Stimulated activated CD4-positive, alpha-beta T cell treated with anti-CD3 and anti-CD28 coated beads, Interleukin-4, amount 100 ng/mL, for 48 hours (primary cell): ENCODE measurements around the gene FAM149B1.
"Not testable (repeated sequence)": the region's sequence is repeated elsewhere in the genome, so short reads cannot be mapped to it uniquely, and the experiment has no call there.

Source experiments
- DNase-seq, 2 donors: peaks; one replicate each; pipeline ENCODE4 v3.0.0-alpha.2; 2020; ENCODE audit warnings: low read depth in 2 of 2

FAM149B1 gene

DNA sequence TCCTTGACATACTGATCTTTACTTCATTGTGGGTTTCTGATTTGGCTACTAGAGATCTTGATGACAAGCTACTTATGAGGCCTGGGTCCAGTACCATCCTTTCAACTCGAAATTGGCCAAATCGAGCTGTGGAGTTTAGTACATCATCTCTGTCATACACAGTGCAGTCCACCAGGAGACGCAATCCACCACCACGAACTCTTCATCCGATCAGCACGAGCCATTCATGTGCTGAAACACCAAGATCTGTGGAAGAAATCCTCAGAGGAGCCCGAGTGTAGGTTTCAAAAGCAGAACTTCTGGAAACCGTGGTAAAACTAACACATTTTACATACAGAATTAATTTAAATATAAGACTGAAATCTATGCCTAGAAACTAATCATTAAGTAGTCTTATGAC is 65.0 kb downstream of the FAM149B1 start:
- no peak for DNase-seq

DNA sequence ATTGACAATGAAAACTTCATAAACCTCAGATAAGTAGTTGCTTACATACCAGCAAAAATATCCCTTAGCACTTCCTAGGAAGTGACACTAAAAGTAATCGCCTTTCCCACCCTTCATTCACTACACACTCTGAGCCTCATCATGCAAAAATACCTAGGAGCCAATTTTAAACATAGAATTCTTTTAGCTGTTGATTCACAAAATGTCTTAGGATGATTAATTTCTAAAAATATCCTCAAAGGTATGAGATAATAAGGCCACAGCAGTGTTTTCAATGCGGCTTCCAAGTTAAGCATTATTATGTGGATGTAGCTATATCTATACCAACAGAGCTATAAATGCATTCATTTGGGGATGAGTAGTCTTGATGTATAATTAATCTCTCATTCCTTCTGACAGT is 66.0 kb downstream of the FAM149B1 start:
- no peak for DNase-seq

DNA sequence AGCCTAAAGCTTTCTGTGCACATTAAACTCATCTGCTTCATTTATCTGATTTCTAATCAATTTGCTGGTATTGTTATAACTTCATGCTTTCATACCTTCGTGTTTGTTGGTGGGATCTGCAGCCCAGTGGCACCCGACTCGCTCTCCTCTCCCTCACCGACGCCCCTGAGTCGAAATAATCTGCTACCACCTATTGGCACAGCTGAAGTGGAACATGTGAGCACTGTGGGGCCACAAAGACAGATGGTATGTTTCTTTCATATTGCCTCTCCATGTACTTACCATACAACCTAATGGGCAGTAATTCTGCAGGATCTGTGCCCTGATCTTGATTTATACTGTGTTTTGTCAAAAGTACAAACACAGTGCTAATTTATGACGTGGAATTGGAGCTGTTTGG is 66.8 kb downstream of the FAM149B1 start:
- no peak for DNase-seq

DNA sequence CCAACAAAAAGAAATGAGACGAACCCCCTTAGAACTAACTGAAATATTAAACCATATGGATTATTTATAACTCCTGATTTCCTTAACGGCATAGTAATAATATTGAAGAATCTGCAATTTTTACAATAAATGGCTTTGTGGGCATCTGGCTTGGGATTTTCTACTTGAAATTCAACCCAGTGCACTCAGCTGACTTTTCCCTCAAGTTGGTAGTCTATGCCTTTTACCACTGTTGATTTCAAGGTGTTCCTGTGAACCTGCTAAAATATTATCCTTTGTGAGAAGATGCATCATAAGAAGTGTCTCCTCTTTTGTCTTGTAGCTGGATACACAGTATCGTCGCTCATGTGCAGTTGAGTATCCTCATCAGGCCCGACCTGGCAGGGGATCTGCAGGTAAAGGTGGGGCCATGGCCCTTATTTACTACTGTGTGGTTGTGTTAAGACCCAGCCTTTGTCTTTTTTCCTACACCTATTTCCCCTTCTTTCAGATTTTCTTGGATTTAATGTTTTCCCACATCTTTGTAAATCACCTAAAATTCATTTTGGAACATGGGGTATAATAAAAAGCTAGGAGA is 71.2 kb downstream of the FAM149B1 start:
- no peak for DNase-seq

DNA sequence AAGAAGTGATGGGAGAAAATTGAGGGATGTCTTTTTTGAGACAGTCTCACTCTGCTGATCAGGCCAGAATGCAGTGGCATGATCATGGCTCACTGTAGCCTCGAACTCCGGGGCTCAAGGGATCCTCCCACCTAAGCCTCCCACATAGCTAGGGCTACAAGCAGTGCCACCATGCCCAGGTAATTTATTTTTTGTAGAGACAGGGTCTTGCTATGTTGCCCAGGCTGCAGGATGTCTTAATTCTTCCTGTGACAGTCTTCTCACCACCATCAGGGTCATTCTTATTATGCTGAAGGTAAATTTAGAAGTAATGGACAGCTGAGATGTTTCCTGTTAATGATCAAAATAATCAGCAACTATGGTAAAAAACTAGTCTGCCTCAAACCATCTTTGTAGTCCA is 72.0 kb downstream of the FAM149B1 start:
- no peak for DNase-seq

DNA sequence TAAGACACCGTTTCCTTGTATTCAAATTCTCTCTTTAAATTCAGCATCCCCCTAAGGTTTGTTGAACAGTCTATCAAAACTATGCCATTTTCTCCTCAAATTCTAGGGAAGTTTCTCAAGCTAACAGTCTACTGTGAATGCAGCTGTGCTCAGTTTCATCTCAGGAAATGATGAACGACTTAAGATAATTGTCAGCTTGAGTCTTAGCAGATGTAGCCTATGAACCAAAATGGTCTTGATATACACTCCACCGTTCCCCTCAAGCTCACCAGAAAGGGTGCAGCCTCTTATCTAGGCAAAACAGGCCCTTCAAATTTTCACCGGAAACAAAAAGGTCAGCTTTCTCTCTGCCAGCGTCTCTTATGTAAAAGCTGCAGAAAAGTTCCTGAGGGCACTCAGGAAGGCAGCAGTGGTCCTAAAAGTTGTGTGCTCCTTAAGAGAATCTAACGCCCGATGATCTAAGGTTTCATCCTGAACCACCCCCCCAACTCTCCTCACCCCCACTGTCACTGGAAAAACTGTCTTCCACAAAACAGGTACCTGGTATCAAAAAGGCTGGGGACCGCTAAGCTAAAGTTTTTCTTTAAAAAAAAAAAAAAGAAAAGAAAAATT is 77.1 kb downstream of the FAM149B1 start:
- no peak for DNase-seq

DNA sequence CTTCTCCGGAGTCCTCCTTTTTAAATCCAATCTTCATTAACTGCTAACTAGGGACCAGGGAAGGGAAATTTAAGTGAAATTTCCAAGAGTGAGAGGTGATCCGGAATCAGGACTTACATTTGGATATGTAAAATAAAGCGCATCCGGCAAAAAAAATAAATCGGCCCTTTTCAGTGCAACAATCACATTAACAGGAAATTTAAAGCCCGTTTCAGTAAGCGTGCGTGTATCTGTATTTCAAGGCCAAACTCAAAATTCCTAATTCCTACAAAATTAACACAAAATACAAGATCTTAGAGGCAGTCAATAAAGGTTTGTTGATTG is 78.4 kb downstream of the FAM149B1 start:
- no peak for DNase-seq

DNA sequence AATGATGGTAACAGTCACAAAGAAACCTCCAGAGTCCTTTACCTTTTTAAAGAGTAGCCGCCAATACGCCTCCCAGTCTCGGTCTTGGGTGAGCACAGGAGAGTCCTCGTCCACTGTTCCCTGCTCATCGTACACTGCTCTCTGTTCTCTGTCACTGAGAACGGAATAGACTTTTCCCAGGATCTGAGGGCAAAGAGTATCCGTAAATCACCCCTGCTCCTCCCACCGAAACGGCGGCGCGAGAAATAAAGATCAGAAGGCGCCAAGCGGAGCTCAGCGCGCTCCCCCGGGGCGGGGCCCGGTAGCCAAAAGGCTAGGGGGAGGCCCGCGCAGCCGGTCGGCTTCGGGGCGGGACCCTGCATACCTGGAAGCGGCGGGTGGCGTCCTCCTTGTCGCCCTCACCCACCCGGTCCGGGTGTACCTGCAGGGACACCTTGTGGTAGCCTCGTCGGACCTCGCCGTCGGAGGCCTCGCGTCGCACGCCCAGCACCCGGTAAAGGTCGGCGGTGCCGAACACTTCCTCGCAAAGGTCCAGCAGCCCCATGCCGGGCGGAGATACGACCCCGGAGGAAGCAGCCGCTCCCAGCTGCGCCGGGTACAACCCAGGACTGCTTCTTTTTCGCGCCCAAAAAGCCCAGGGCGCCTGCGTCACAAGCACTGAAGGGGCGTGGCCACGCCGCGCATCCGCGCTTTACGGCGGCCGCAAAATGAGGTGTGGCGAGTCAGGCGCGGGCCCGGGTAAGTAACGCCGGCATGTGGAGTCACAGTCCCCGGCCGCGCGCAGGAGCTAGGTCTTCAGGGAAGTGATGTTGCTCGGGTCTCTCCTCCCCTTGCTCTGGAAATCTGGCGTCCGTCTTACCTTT is 79.0 kb downstream of the FAM149B1 start, which contains the start of gene DNAJC9:
TSS of gene DNAJC9 (minus strand) at position 610 of the 863 bp plus-strand sequence. CDS start at position 544, 66 bp downstream.
- peak; percentile 96 to 98 for DNase-seq

DNA sequence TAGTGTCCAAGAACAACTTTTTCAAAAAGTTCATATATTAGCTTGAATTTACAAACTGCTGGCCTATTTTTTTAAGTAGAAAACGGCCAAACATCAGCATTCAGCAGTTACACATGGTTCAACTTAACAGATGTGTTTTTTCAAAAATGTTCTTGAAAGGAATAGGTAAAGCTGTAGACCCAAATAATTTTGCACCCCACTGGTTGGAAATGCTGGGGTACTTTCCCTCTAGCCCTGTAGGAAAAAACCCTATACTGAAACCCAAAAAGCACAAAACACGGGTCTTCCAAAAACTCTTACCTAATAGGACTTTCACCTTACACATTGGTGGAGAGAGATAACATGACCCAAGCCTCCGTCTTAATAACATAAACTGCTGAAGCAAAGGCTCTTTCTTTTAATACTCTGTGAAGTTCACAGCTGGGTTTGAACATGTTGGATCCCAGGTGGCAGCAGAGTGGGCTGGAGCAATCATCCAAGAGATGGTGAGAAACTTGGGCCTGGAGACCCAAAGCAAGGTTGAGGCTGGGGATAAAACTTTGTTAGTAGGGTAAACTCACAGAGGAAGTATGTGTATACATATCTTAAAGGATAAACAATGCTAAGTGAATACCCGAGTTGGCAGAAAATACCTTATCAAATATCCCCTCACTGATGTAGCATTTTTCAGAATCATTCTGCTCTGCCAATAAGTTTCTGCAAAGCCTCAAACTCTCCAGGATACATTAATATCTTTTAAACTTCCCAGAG is 79.8 kb downstream of the FAM149B1 start:
- DNase-seq, result no peak

DNA sequence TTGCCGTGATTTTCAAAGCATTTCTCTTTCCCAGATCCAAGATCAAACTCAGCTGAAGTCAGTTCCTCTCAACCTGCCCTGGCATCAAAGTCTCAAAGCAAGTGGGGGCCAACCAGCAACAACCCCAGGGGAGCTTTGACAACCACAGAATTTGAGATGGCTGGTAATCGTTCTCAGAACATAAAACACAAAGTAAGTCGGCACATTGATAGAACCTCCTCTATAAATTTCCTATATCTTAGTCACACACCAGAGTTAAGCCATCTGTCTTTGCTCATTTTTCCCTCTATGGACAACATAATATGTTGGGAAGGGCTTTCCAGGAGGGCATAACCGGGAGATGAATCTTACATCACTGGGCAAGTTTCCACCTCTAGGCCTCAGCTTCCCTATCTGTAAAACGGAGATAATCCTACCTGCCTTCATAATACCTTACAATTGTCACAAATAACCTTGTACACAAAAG is 80.4 kb downstream of the FAM149B1 start:
- no peak for DNase-seq

DNA sequence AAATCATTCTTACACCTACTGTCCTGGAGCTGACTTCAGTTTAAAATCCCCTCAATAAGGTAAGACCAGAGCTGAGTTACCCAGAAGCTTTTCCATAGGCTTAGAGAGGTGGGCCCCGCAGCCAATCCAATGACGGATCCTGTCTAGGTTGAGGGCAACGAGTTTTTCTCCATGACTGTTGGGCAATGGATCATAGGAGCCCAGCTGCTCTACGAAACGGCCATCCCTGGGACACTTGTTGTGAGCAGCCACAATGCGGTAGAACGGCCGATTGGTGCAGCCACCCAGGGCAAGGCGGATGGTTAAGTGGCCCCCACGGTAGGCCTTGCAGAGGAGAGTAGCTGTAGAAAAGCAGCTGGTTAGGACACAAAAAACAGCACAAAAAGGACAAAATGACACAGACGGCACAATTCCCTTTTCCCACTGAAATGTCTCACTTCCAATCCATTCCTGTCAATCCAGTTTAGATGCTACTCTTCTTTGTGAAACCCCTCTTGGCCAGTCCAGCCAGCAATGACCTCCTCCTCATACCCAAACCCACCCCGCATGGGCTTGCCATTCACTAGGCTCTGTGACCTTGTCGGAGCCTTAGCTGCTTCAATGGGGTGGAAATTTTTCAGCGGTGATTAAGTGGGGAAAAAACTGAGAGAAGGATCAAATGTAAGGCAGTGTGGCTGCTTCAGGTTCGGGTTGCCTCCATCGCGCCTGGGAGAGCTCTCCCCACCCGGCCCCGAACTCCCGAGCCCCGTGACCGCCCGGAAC is 83.9 kb downstream of the FAM149B1 start:
- no peak for DNase-seq

DNA sequence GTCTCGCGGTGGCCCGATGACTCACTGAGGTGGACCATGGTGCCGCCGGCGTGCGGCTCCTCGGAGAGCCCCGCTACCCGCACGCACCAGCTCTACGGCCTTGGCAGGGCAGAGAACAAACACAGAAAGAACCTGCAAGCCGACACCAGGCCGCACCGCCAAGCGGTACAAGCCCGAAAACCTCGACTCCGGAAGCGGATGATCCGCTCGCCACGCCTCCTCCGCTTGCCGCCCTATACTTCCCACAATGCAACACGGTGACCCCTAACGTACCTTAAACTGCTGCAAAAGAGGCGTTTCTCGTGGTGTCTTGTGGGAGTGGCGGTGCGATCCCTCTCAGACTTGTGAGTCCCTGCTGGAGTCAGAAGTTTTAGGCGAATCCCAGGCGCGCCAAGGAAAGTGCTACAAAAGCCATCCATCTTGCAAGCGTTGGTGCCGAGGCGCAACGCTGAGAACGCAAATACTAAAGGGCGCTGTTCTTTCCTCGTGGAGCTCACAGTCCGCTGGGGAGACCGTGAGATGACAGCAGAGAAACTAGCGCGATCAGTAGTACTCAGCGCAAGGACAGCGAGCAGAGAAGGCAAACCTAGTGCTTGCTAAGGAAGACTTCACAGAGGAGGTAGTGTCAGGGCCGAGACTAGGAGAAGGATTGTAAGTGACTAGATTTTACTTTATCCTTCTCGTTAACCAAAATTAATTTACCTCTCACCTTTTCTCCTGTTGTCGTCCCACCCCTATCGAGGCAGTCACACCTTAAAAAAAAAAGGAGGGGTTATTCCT is 84.7 kb downstream of the FAM149B1 start, which contains the start of gene MRPS16:
TSS of gene MRPS16 (minus strand) at position 200 of the 780 bp plus-strand sequence. CDS start at position 38, 162 bp downstream.
- DNase-seq, result peak; percentile 78 to 89

DNA sequence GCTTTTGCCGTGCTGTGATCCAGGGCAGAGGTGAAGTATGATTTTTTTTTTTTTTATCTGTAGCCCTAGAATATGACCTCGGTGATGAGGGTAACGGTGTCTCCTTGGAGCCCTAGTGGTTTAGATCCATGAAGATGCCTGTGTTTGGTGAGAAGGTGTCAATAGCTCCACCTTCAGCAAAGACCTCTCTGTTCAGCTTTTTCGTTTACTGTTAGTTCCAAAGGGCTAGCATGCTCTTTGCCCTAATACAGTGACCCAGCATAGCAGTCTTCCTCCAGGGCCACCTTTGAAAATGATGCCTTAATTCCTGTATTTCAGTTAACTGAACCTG is 85.3 kb downstream of the FAM149B1 start:
- DNase-seq, result no peak

DNA sequence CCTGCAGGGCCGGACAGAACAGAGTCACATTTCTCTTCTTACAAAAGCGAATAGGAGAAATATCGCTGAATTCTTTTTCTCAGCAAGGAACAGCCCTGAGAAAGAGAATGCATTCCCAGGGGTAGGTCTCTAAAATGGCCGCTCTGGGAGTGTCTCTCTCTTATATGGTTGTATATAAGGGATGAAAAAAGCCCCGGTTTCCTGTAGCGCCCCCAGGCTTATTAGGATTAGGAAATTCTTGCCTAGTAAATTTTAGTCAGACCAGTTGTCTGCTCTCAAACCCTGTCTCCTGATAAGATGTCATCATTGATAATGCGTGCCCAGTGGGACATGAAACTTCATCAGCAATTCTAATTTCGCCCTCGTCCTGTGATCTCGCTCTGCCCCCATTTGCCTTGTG is 90.7 kb downstream of the FAM149B1 start:
- not testable (repeated sequence) for DNase-seq

DNA sequence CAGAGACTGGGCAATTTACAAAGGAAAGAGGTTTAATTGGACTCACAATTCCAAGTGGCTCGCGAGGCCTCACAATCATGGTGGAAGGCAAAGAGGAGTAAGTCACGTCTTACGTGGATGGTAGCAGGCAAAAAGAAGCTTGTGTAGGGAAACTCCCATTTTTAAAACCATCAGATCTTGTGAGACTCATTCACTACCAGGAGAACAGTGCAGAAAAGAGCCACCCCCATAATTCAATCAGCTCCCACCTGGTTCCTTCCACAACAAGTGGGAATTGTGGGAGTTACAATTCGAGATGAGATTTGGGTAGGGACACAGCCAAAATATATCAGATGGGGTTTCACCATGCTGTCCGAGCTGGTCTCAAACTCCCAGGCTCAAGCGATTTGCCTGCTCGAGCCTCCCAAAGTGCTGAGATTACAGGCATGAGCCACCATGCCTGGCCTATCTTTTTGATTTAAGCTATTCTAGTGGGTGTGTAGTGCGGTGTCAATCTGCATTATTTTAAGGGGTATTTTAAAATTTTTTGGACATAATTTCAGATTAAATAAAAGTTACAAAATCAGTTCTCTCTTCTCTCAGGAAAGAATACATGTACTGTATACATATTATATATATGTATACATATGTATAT is 93.6 kb downstream of the FAM149B1 start:
- DNase-seq, result no peak

DNA sequence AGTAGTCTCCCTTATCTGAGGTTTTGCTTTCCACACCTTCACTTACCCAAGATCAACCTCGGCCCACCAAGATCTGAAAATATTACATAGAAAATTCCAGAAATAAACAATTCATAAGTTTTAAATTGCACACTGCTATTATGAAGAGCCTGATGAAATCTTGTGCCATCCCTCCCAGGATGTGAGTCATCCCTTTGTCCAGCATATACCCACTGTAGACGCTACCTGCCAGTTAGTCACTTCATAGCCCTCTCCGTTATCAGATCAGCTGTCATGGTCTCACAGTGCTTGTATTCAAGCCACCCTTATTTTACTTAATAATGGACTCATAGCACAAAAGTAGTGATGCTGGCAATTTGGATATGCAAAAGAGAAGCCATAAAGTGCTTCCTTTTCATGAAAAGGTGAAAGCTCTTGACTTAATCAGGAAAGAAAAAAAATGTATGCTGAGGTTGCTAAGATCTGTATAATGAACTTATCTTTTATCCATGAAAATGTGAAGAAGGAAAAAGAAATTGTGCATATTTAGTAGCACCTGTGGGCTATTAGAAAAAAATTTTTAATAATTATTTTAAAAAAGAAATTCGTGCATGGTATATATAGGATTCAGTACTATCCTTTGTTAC is 94.3 kb downstream of the FAM149B1 start:
- no peak for DNase-seq

DNA sequence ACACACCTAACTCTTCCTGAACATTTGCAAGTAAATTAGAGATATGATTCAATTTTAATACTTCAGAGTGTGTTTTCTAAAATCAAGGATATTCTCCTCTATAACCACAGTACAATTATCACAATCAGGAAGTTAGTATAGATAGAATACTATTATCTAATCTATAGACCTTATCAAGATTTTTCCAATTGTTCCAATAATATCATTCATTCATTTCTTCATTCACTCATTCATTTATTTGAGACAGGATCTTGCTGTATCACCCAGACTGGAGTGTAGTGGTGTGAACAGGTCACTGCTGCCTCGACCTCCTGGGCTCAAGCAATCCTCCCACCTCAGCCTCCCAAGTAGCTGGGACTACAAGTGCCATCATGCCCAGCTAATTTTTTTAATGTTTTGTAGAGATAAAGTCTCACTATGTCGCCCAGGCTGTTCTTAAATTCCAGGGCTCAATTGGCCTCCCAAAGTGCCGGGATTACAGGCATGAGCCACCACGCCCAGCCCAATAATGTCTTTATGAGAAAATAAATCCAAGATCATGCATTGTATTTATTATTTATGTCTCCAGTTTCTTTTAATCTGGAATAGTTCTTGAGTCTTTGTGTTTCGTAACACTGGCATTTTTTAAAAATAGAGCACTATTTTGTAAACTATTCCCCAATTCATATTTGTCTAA is 95.1 kb downstream of the FAM149B1 start:
- no peak for DNase-seq

DNA sequence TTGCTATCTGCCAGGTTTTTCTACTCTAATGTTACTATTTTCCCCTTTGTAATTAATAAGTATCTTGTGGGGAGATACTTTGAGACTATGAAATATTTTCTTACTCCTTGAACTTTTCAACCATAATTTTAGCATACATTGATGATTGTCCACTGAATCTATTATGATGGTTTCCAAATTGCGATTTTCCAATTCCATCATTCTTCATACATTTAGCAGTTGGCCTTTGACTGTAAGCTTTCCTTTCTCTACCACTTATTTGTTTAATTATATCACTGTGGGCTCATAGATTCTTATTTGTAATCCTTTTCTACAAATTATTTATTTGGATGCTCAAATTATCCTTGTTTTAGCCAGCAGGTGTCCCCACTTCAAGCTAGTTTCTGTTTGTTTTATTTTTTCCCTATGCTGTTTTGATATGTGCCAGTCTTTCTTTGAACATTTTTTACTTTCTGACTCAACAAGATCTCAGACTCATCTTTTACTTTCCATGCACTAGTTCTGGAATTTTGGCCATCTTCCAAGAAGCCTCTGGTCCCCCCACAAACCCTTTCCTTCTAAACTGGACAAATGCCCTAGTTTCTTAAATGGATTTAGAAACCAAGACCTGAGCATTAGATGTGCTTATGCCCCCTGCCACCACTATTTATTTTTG is 95.9 kb downstream of the FAM149B1 start:
- no peak for DNase-seq

DNA sequence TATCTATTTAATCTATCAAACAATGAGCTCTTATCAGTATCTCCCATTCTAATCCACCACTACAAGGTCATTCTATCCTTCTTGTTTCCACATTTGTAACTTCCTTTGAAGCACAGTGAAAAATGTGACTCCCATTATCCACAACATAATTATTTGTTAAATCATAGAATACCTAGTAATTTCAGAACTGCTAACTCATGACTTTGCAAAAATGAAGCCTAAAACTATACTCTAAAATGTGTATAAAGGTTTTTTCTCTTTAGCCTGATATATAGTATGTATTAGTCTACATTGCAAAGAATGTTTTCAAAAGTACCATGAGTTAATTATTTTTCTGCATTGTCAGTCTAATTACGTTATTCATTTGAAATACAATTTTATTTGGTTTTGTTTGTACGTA is 96.5 kb downstream of the FAM149B1 start:
- no peak for DNase-seq
